Karpas-422 (cell line): ENCODE data around the gene OR52E8. TPM values are rescaled to one million over a fixed set of nuclear protein-coding genes. Genes with fewer than 3 reads are reported as not detected.

Source experiments
- DNase-seq: peaks from one replicate; pipeline ENCODE4 v3.0.0-alpha.2; 2015
- H2AFZ ChIP-seq: fragments of 200-600 bp; sonication (generic); 2 replicates; pipeline ENCODE4 v1.6.1; 2014; ENCODE audit warnings: antibody characterized with exemption, low read length, mixed read lengths
- H3K27ac ChIP-seq: fragments of 200-600 bp; sonication (generic); 2 replicates; pipeline ENCODE4 v1.5.1; 2014; ENCODE audit warnings: mild to moderate bottlenecking, low read length, moderate library complexity
- H3K27me3 ChIP-seq: fragments of 200-600 bp; sonication (generic); 2 replicates; pipeline ENCODE4 v1.6.1; 2014; ENCODE audit warnings: low read length, mixed read lengths
- H3K36me3 ChIP-seq: fragments of 200-600 bp; sonication (generic); 2 replicates; pipeline ENCODE4 v1.6.1; 2014; ENCODE audit warnings: low read length, mixed read lengths; ENCODE audit not compliant: insufficient read depth
- H3K4me1 ChIP-seq: fragments of 200-600 bp; sonication (generic); 2 replicates; pipeline ENCODE4 v1.6.1; 2014; ENCODE audit warnings: mild to moderate bottlenecking, low read length, mixed read lengths
- H3K4me2 ChIP-seq: fragments of 200-600 bp; sonication (generic); 2 replicates; pipeline ENCODE4 v1.6.1; 2014; ENCODE audit warnings: low read length, low read depth, mild to moderate bottlenecking; ENCODE audit not compliant: poor library complexity, severe bottlenecking
- H3K4me3 ChIP-seq: fragments of 200-600 bp; sonication (generic); 2 replicates; pipeline ENCODE4 v1.5.1; 2014; ENCODE audit warnings: mild to moderate bottlenecking, antibody characterized with exemption, low read length, mixed read lengths
- H3K79me2 ChIP-seq: fragments of 200-600 bp; sonication (generic); 2 replicates; pipeline ENCODE4 v1.6.1; 2014; ENCODE audit warnings: mild to moderate bottlenecking, low read length, mixed read lengths
- H3K9ac ChIP-seq: fragments of 200-600 bp; sonication (generic); 2 replicates; pipeline ENCODE4 v1.6.0; 2014; ENCODE audit warnings: low read length
- H3K9me2 ChIP-seq: fragments of 200-600 bp; sonication (generic), shearing (Covaris generic); replicated peaks from 2 replicates; pipeline ENCODE4 v1.6.0; 2014; ENCODE audit warnings: mild to moderate bottlenecking, low read length, moderate library complexity; ENCODE audit not compliant: insufficient read depth
- H3K9me3 ChIP-seq: fragments of 300-700, 200-600 bp; sonication (generic); 2 replicates; pipeline ENCODE4 v1.6.1; 2014; ENCODE audit warnings: low read length, mixed read lengths
- H4K20me1 ChIP-seq: fragments of 200-600 bp; sonication (generic); 2 replicates; pipeline ENCODE4 v1.6.1; 2014; ENCODE audit warnings: mild to moderate bottlenecking, antibody characterized with exemption, low read length, low read depth; ENCODE audit not compliant: insufficient read depth
- total RNA-seq: library from RNA; depleted of rRNA; stranded (reverse); fragments of >200 nt; shearing (Covaris generic); gene quantifications from 2 replicates; pipeline ENCODE4 v1.2.3, GENCODE V29; 2014; ENCODE audit warnings: low replicate concordance

OR52E8 gene
- total RNA-seq, 1 experiment from 2014 or later, result not detected

GRCh38 chr11:5878564-5878963 lies 21.1 kb upstream of the OR52E8 start:
- Histone ChIP-seq H3K9ac (no peak overlapping the region), H3K27me3 (no peaks in the 10 kb centered on the region), H2AFZ (no peak overlapping the region), H3K79me2 (no peaks in the 10 kb centered on the region), H3K9me2 (no peaks in the 10 kb centered on the region), H4K20me1 (no peaks in the 10 kb centered on the region), H3K4me1 (no peaks in the 10 kb centered on the region), H3K4me3 (no peak overlapping the region), H3K36me3 (no peaks in the 10 kb centered on the region), H3K9me3 (no peaks in the 10 kb centered on the region), H3K27ac (no peak overlapping the region), H3K4me2 (no peak overlapping the region)
- no peak for DNase-seq

GRCh38 chr11:5865826-5866225 lies 8.3 kb upstream of the OR52E8 start:
- H3K27ac ChIP-seq, result no peak overlapping the region
- no peaks in the 10 kb centered on the region for H3K9me2 ChIP-seq
- H3K9me3 ChIP-seq, result no peaks in the 10 kb centered on the region
- H4K20me1 ChIP-seq, result no peaks in the 10 kb centered on the region
- DNase-seq, result no peak
- no peaks in the 10 kb centered on the region for H3K4me1 ChIP-seq
- H2AFZ ChIP-seq, result no peak overlapping the region
- no peaks in the 10 kb centered on the region for H3K27me3 ChIP-seq
- no peak overlapping the region for H3K9ac ChIP-seq
- H3K4me3 ChIP-seq, result no peak overlapping the region
- no peak overlapping the region for H3K4me2 ChIP-seq
- H3K79me2 ChIP-seq, result no peaks in the 10 kb centered on the region
- H3K36me3 ChIP-seq, result no peaks in the 10 kb centered on the region

- H3K36me3 ChIP-seq, result no peaks in the 10 kb centered on the region
- H3K79me2 ChIP-seq, result no peaks in the 10 kb centered on the region
- no peaks in the 10 kb centered on the region for H3K9me3 ChIP-seq
- DNase-seq, result no peak
- H3K27ac ChIP-seq, result no peak overlapping the region
- H3K4me2 ChIP-seq, result no peak overlapping the region
- H3K27me3 ChIP-seq, result no peaks in the 10 kb centered on the region
- no peak overlapping the region for H2AFZ ChIP-seq
- H4K20me1 ChIP-seq, result no peaks in the 10 kb centered on the region
- no peak overlapping the region for H3K9ac ChIP-seq
- no peaks in the 10 kb centered on the region for H3K9me2 ChIP-seq
- no peaks in the 10 kb centered on the region for H3K4me1 ChIP-seq
- no peak overlapping the region for H3K4me3 ChIP-seq
These were observed 6.5 kb downstream of the OR52E8 start for GRCh38 chr11:5851002-5851401.

GRCh38 chr11:5847711-5848110 lies 9.8 kb downstream of the OR52E8 start:
- H3K79me2 ChIP-seq, result no peaks in the 10 kb centered on the region
- H3K36me3 ChIP-seq, result no peaks in the 10 kb centered on the region
- no peak for DNase-seq
- H4K20me1 ChIP-seq, result no peaks in the 10 kb centered on the region
- H2AFZ ChIP-seq, result no peak overlapping the region
- no peak overlapping the region for H3K9ac ChIP-seq
- no peaks in the 10 kb centered on the region for H3K9me2 ChIP-seq
- no peak overlapping the region for H3K4me2 ChIP-seq
- no peak overlapping the region for H3K4me3 ChIP-seq
- no peaks in the 10 kb centered on the region for H3K4me1 ChIP-seq
- no peaks in the 10 kb centered on the region for H3K9me3 ChIP-seq
- no peak overlapping the region for H3K27ac ChIP-seq
- H3K27me3 ChIP-seq, result no peaks in the 10 kb centered on the region

GRCh38 chr11:5846701-5847100 lies 10.8 kb downstream of the OR52E8 start:
- DNase-seq, result no peak
- H2AFZ ChIP-seq, result no peak overlapping the region

GRCh38 chr11:5841797-5842196 lies 15.7 kb downstream of the OR52E8 start, which contains the start of gene OR52E6:
Gene OR52E6, minus strand, starts transcription at chr11:5841897. Its CDS starts 0 bp downstream, at chr11:5841897.
- Histone ChIP-seq H3K9me2 (no peaks in the 10 kb centered on the region), H3K4me3 (no peak within 1 kb of the TSS), H3K27ac (no peak within 1 kb of the TSS), H3K9me3 (no peaks in the 10 kb centered on the region), H3K27me3 (no peaks in the 10 kb centered on the region), H2AFZ (no peak within 1 kb of the TSS), H3K4me1 (no peaks in the 10 kb centered on the region), H3K79me2 (no peaks in the 10 kb centered on the region), H3K9ac (no peak within 1 kb of the TSS), H3K36me3 (no peaks in the 10 kb centered on the region), H4K20me1 (no peaks in the 10 kb centered on the region), H3K4me2 (no peak within 1 kb of the TSS)
- no peak for DNase-seq

More at GRCh38 chr11:5846701-5847100, 10.8 kb downstream of the OR52E8 start:
- Histone ChIP-seq H3K4me1 (no peaks in the 10 kb centered on the region), H3K27me3 (no peaks in the 10 kb centered on the region), H3K9me2 (no peaks in the 10 kb centered on the region), H3K4me2 (no peak overlapping the region), H3K9ac (no peak overlapping the region), H3K79me2 (no peaks in the 10 kb centered on the region), H3K27ac (no peak overlapping the region), H3K36me3 (no peaks in the 10 kb centered on the region), H3K9me3 (no peaks in the 10 kb centered on the region), H4K20me1 (no peaks in the 10 kb centered on the region), H3K4me3 (no peak overlapping the region)

GRCh38 chr11:5837695-5838094 lies 19.8 kb downstream of the OR52E8 start:
- Histone ChIP-seq H3K4me2 (no peak overlapping the region), H2AFZ (no peak overlapping the region), H3K27me3 (no peaks in the 10 kb centered on the region), H3K9ac (no peak overlapping the region), H3K4me3 (no peak overlapping the region), H3K27ac (no peak overlapping the region), H3K79me2 (no peaks in the 10 kb centered on the region), H3K36me3 (no peaks in the 10 kb centered on the region), H3K4me1 (no peaks in the 10 kb centered on the region), H3K9me3 (no peaks in the 10 kb centered on the region), H4K20me1 (no peaks in the 10 kb centered on the region), H3K9me2 (no peaks in the 10 kb centered on the region)
- no peak for DNase-seq

- Histone ChIP-seq H4K20me1 (no peaks in the 10 kb centered on the region), H3K9me2 (no peaks in the 10 kb centered on the region), H3K4me2 (no peak overlapping the region), H3K36me3 (no peaks in the 10 kb centered on the region), H3K4me3 (no peak overlapping the region), H3K27me3 (no peaks in the 10 kb centered on the region), H2AFZ (no peak overlapping the region), H3K9ac (no peak overlapping the region), H3K27ac (no peak overlapping the region), H3K9me3 (no peaks in the 10 kb centered on the region), H3K79me2 (no peaks in the 10 kb centered on the region), H3K4me1 (no peaks in the 10 kb centered on the region)
- no peak for DNase-seq
These were observed 24.0 kb downstream of the OR52E8 start for GRCh38 chr11:5833446-5833845.
